ENCODE measurements around the gene PARD3.

DNA sequence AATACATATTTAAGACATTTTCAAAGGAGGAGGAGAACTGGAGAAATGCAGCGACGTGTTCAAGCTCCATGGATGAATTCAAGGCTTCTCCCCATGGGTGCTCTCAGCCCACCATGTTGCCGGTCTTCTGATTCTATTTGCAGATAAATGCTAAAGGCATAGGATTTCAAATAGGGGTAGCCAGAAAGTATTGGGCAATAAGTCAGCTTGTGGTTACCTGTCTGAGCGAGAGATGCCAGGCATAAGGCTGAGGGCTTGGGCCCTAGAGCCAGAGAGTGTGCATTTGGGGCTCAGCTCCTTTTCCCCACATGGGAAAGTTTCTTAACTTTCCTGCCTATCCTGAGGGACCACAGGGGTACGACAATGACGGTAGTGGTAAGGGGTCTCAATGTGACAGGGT lies 180.0 kb downstream of the PARD3 start:
- TF ChIP-seq POLR2A (IDR thresholded peaks at IDR 0.05; ENCODE audit: borderline replicate concordance, extremely low read depth, insufficient read depth, insufficient read length) (no peak), JUND (IDR thresholded peaks at IDR 0.05) (no peak), ZNF274 (IDR thresholded peaks at IDR 0.05; ENCODE audit: low read depth, low read length) (no peak), EZH2 (IDR thresholded peaks at IDR 0.05) (no peak), EZH2phosphoT487 (IDR thresholded peaks at IDR 0.05; ENCODE audit: borderline replicate concordance) (no peak), ZFX (IDR thresholded peaks at IDR 0.05) (no peak), POLR2AphosphoS5 (IDR thresholded peaks at IDR 0.05; ENCODE audit: low read depth, low read length) (no peak), SIN3A (IDR thresholded peaks at IDR 0.05; ENCODE audit: low read depth) (no peak), MAX (IDR thresholded peaks at IDR 0.05) (no peak), CEBPB (IDR thresholded peaks at IDR 0.05; ENCODE audit: low read depth) (no peak), ATF3 (IDR thresholded peaks at IDR 0.05) (no peak)
- TF ChIP-seq, protein P1, sequence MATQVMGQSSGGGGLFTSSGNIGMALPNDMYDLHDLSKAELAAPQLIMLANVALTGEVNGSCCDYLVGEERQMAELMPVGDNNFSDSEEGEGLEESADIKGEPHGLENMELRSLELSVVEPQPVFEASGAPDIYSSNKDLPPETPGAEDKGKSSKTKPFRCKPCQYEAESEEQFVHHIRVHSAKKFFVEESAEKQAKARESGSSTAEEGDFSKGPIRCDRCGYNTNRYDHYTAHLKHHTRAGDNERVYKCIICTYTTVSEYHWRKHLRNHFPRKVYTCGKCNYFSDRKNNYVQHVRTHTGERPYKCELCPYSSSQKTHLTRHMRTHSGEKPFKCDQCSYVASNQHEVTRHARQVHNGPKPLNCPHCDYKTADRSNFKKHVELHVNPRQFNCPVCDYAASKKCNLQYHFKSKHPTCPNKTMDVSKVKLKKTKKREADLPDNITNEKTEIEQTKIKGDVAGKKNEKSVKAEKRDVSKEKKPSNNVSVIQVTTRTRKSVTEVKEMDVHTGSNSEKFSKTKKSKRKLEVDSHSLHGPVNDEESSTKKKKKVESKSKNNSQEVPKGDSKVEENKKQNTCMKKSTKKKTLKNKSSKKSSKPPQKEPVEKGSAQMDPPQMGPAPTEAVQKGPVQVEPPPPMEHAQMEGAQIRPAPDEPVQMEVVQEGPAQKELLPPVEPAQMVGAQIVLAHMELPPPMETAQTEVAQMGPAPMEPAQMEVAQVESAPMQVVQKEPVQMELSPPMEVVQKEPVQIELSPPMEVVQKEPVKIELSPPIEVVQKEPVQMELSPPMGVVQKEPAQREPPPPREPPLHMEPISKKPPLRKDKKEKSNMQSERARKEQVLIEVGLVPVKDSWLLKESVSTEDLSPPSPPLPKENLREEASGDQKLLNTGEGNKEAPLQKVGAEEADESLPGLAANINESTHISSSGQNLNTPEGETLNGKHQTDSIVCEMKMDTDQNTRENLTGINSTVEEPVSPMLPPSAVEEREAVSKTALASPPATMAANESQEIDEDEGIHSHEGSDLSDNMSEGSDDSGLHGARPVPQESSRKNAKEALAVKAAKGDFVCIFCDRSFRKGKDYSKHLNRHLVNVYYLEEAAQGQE (IDR thresholded peaks at IDR 0.05; ENCODE audit: low read depth): no peak
- TF ChIP-seq, protein P2, sequence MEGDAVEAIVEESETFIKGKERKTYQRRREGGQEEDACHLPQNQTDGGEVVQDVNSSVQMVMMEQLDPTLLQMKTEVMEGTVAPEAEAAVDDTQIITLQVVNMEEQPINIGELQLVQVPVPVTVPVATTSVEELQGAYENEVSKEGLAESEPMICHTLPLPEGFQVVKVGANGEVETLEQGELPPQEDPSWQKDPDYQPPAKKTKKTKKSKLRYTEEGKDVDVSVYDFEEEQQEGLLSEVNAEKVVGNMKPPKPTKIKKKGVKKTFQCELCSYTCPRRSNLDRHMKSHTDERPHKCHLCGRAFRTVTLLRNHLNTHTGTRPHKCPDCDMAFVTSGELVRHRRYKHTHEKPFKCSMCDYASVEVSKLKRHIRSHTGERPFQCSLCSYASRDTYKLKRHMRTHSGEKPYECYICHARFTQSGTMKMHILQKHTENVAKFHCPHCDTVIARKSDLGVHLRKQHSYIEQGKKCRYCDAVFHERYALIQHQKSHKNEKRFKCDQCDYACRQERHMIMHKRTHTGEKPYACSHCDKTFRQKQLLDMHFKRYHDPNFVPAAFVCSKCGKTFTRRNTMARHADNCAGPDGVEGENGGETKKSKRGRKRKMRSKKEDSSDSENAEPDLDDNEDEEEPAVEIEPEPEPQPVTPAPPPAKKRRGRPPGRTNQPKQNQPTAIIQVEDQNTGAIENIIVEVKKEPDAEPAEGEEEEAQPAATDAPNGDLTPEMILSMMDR (IDR thresholded peaks at IDR 0.05 in 2 of 3, conservative IDR thresholded peaks at IDR 0.05 in 1 of 3; ENCODE audit: borderline replicate concordance in 1 of 3, insufficient read depth in 1 of 3, low read depth in 2 of 3, low read length in 2 of 3): no peak

Data from HCT116 (cell line).